GM18502 (cell line): ENCODE data around the gene SHTN1.

Experiments
- ATAC-seq: cut with Tn5 transposase; IDR thresholded peaks from one replicate; pipeline ENCODE4 v1.9.1; 2021; ENCODE audit warnings: mild to moderate bottlenecking; ENCODE audit not compliant: unreplicated experiment, poor library complexity

SHTN1 gene

GRCh38 chr10:117005026-117005526, at the start of gene SHTN1:
SHTN1 (minus strand) TSS chr10:117005187; CDS start chr10:117005079, 108 bp downstream.
- peak; percentile 70 for ATAC-seq

- no peak for ATAC-seq
These were observed 48.5 kb upstream of the SHTN1 start for GRCh38 chr10:117053482-117053881.

GRCh38 chr10:117047947-117048346, 43.0 kb upstream of the SHTN1 start:
- no peak for ATAC-seq

DNA sequence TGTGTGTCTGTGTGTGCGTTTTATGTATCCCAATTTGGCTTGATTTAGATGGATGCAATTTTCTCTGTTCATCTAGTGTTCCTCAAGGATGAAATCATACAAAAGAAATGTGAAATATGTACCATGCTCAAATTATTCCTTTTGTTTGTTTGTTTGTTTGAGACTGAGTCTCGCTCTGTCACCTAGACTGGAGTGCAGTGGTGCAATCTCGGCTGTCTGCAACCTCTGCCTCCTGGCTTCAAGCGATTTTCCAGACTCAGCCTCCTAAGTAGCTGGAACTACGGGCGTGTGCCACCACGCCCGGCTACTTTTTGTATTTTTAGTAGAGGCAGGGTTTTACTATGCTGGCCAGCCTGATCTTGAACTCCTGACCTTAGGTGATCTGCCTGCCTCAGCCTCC, 11.3 kb upstream of the SHTN1 start:
- ATAC-seq: no peak

GRCh38 chr10:117014835-117015234, 9.8 kb upstream of the SHTN1 start:
- ATAC-seq: no peak

GRCh38 chr10:117007080-117007479, 2.1 kb upstream of the SHTN1 start:
- ATAC-seq: no peak

DNA sequence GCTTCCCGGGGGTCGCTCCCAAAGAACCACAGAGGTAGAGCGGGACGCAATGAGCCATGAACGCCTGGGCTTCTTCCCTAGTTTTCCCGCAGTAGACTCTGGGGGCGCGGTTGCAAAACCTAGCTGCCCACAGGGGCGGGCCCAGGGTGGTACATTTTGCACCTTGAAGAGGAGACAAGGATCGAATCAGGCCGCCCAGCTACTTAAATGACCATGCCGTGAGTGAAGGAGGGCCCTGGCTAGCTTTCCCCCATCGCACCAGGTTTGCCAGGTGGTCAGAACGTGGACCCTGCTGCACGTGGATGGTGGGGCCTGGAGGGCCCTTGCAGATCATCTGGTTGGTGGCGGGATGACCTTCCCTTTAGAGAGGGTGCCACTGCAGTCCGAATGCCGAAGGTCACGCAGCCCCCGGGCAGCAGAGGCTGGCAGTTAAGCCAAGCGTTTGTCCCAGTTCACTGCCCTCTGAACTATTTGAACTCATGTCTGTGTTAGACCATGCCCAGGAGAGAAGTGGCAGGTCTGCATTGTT, 604 bp upstream of the SHTN1 start:
- ATAC-seq: no peak

- peak; percentile 60 for ATAC-seq
These were observed 561 bp downstream of the SHTN1 start for GRCh38 chr10:117004227-117005025.

DNA sequence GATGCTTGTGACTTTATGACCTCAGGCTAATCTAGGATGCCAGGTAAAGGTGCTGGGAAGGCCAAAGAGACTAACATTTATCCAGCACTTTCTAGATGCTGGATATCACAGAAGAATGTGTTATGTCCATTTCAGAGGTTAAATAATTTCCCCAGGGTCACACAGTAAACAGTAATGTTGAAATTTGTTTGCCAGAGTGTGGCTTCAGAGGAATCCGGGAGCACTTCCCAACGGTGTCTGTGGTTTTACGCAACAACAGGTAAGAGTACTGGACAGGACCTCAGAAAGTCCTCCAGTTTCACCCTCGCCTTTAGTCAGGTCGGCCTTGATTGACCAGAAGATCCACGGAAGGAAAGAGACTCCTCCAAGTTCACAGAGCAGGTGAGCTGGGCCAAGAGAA, 1.7 kb downstream of the SHTN1 start:
- no peak for ATAC-seq

DNA sequence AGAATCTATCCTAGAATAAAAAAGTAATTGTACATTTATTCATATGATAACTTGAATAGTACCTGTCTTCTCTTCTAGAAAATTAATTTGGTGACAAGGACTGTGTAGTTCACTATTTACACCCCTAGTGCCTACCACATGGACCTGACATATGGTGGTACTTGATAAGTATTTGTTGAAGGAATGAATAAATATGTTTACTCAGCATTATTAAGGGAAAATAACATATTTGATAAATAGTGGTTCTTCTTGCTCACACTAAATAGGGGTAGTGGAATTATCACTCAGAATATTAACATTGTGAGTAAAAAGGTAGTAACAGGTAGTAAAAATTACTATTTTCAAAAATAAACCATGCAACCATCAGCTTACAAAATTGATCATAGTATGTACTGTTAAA, 2.8 kb downstream of the SHTN1 start:
- no peak for ATAC-seq

DNA sequence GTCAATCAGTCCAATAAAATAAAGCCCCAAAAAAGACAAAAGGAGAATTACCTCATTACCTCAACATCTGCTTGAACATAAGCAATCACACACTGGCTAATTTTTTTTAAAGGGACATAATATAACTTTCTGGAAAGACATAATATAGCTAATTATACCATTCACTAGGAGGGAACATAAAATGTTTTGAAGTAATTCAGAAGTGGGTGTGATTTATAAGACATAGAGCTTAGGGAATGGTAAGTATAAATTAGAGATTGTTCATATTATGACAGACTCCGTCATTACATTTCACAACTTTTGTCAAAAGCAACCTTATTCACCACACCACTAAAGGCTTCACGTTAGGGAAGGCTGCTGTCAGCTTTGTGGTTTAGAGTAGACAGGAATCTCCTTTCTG, 3.8 kb downstream of the SHTN1 start:
- ATAC-seq: no peak

GRCh38 chr10:117000580-117000979, 4.4 kb downstream of the SHTN1 start:
- no peak for ATAC-seq

DNA sequence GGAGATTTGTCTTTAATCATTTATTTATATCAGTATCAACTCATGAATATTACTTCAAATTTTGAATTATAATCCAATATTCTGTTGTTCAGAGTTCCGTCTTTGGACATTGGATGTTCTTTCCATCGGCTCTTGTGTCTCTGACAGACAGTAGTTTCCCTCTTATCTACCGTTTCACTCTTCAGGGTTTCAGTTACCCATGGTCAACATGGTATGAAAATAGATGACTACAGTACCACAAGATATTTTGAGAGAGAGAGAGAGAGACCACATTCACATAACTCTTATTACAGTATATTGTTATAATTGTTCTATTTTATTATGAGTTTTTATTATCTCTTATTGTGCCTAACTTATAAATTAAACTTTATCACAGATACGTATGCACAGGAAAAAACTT, 6.8 kb downstream of the SHTN1 start:
- ATAC-seq: no peak

DNA sequence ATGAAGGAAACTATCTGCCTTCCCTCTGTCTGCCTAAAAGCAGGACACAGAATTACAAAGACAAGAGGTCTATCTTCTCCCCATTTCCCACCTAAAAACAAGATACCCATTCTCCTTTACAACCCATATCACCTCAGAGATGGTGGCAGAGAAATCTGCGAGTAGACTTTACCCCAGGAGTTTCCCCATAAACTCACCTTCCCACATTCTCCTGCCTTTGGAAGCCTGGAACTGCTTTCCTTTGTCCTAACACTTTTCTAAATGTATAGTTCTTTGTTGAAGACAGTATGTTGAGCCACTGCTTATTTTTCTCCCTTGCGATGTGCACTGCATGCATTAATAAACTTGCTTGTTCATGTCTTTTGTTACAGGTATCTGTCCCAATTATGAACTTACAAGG, 8.0 kb downstream of the SHTN1 start:
- no peak for ATAC-seq

GRCh38 chr10:116995648-116996047, 9.3 kb downstream of the SHTN1 start:
- no peak for ATAC-seq

DNA sequence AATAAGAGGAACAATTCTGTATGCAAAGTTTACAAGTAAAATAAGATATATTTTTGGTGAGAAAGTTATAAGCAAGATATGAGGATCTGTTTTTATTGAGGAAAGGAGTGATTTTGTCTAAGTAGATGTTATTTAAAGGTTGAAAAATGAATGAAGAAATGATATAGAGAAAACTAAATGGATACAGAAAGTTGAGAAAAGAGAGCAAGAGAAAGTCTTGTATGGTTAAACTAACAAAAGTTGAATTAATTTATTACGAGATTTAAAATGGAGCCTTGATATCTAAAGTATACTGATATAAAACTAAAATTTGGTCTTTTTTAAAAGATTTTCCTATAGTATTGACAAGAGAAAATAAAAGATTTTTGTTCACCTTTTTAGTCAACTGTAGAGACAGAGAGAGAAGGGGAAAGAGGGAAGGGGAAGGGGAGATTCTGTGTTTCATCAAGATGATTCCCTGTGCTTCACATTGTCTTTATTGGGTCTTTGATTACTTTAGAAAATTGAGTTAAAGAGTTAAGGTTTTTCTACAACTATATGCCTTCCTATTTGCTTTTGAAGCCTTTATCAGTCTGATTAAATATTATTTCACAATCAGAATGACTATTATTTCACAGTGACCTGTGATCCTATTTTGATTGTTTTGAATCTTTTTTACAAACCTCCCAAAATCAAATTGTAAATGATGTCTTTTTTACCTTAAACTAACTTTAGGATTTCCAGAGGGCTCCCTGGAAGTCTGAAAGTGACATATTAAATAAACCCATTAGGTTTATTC, 10.7 kb downstream of the SHTN1 start:
- no peak for ATAC-seq

DNA sequence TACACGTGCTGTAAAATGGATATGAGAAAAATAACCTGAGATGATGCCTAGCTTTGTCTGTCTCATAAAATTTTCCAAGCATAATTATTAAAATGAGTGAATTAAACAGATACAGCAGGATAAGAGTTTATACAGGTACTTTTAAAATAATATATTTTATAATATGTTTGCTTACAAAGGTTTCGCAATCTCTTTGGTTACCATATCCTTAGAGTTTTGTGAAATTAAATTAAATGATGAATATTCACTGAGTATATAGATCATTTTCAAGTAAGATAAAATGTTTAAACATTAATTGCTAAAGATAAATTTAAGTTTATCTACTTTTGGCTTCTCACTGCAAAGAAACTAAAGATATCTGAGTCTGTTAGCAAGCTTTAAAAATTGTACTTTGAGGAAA, 11.4 kb downstream of the SHTN1 start:
- ATAC-seq: no peak

GRCh38 chr10:116992183-116992582, 12.8 kb downstream of the SHTN1 start:
- ATAC-seq: no peak

DNA sequence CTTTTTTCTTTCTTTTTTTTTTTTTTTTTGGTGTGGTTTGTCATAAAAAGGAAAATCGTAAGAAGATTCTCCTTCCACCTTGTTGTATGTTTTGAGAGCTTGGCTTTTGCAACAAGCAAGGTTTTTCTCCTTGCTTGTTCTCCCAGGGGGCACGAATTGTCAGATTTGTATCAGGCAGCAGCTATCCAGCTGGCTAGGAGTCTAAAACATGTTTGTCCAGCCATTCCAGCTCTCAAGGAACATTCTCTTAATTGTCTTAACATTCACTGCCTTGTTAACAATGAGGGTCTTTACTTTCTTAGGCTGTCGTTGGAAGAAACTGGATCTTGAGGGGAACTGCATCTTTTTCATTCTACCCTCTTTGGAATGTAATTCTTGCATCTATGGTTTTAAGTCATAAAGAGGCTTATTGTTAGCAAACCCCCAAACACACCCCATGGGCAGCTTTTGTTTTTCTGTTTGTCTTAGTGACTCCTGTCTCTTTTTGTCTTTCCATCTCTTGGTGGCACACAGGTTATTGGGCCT, 14.6 kb downstream of the SHTN1 start:
- no peak for ATAC-seq

DNA sequence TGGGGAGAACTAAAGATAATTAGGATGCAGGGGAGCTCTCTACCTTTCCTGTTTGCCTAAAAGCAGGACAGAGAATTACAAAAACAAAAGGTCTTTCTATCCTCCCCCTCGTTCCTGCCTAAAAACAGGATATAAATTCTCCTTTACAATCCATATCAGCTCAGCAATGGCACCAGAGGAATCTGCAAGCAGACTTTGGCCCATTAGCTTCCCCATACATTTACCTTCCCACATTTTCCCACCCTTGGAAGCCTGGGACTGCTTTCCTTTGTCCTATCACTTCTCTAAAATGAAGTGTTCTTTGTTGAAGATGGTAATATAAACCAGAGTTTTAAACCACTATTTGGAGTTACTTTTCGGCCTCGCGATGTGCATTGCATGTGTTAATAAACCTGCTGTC, 15.5 kb downstream of the SHTN1 start:
- no peak for ATAC-seq

DNA sequence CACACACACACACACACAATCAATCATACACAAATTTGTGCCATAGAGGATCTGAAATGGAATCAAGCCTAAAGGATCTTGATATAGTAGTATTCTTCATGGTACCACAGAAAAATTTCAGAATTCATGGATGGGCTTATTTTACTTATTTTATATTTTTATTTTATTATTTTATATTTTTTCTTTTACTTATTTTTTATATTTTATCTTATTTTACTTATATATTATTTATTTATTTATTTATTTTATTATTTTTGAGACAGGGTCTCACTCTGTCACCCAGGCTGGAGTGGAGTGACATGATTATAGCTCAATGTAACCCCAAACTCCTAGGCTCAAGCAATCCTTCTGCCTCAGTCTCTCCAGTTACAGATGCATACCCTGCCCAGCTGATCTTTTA, 16.7 kb downstream of the SHTN1 start:
- ATAC-seq: no peak
